RWPE2 (cell line): Measurements from ENCODE around the gene LARP4B.

Experiments used
- ATAC-seq: fragments of 200-7000 bp; cut with Tn5 transposase; 3 replicates; pipeline ENCODE4 v1.9.1; 2021; ENCODE audit warnings: low read depth
- DNase-seq: peaks from one replicate; pipeline ENCODE4 v3.0.0-alpha.2; 2020; ENCODE audit warnings: low spot score
- H3K27ac ChIP-seq: fragments of 450-650 bp; 2 replicates; pipeline ENCODE4 v1.5.1; 2017; ENCODE audit warnings: mild to moderate bottlenecking; ENCODE audit not compliant: poor library complexity, severe bottlenecking
- H3K27me3 ChIP-seq: fragments of 250-450 bp; sonication (Bioruptor Pico); 2 replicates; pipeline ENCODE4 v1.5.1; 2021; ENCODE audit warnings: mild to moderate bottlenecking, moderate library complexity; ENCODE audit not compliant: insufficient read depth, poor library complexity, severe bottlenecking
- H3K36me3 ChIP-seq: fragments of 250-450 bp; sonication (Bioruptor Pico); 2 replicates; pipeline ENCODE4 v1.5.1; 2020; ENCODE audit warnings: low read depth, mild to moderate bottlenecking, moderate library complexity
- H3K4me1 ChIP-seq: fragments of 250-450 bp; sonication (Bioruptor Pico); 2 replicates; pipeline ENCODE4 v1.5.1; 2021; ENCODE audit warnings: mild to moderate bottlenecking, moderate library complexity; ENCODE audit not compliant: insufficient read depth, poor library complexity, severe bottlenecking
- H3K4me3 ChIP-seq: fragments of 250-450 bp; sonication (Bioruptor Pico); 2 replicates; pipeline ENCODE4 v1.5.1; 2021; ENCODE audit warnings: mild to moderate bottlenecking, moderate library complexity; ENCODE audit not compliant: severe bottlenecking
- H3K9me3 ChIP-seq: fragments of 250-450 bp; sonication (Bioruptor Pico); 2 replicates; pipeline ENCODE4 v1.5.1; 2021; ENCODE audit warnings: mild to moderate bottlenecking, moderate library complexity; ENCODE audit not compliant: severe bottlenecking
- CTCF ChIP-seq: fragments of 450-650 bp; IDR thresholded peaks from one replicate; pipeline ENCODE4 v1.5.1; 2017; ENCODE audit warnings: mild to moderate bottlenecking, moderate library complexity; ENCODE audit not compliant: poor library complexity, severe bottlenecking

LARP4B gene

GRCh38 chr10:816091-816477 is 115.4 kb downstream of the LARP4B start:
- Histone ChIP-seq H3K36me3 (peaks cover 88% of the 10 kb centered on the region), H3K27me3 (no peaks in the 10 kb centered on the region), H3K4me1 (no peaks in the 10 kb centered on the region), H3K4me3 (no peak overlapping the region), H3K9me3 (no peaks in the 10 kb centered on the region), H3K27ac (no peak overlapping the region)
- DNase-seq, result no peak
- ATAC-seq, result no peak
- TF ChIP-seq CTCF, result no peak

- Histone ChIP-seq H3K27me3 (no peaks in the 10 kb centered on the region), H3K27ac (no peak overlapping the region), H3K4me3 (no peak overlapping the region), H3K9me3 (no peaks in the 10 kb centered on the region), H3K4me1 (no peaks in the 10 kb centered on the region), H3K36me3 (peaks cover 88% of the 10 kb centered on the region)
- no peak for TF ChIP-seq CTCF
- no peak for ATAC-seq
- DNase-seq, result no peak
These were observed 116.0 kb downstream of the LARP4B start for GRCh38 chr10:815338-816090.

DNA sequence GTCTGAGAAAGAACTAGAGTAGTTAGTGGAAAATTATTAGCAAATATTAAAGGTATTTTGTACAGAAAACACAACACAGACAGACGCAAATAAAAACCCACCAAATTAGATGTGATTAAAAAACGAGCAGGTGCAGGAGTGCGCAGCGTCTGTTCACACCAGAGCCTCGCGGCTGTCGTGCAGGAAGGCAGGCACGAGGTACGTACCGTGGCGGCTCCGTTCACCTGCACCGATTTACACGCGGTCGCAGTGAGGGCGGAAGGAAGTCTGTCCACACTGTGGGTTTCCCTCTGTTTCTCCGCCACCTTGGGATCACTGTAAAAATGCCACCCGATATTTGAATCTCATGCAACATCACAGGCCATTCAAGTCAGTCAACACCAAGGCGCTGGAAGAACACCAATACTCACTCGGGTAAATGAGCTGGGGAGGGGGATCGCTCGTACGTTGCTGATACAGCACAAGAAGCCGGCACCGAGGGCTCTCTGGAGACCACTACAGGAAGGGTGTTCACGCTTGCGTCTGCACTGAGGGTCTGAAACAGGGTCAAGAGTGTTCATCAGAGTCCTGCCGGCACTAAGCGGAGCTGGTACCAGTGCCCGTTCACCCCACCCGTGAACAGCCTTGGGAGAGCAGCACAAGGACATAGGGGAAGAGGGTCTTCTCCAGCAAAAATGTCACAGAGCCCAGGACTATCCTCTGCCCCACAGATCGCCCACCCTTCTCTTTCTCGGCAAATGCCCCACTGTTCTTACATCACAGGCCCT is 116.8 kb downstream of the LARP4B start:
- no peak for TF ChIP-seq CTCF
- peaks cover 92% of the 10 kb centered on the region for H3K36me3 ChIP-seq
- H3K9me3 ChIP-seq, result no peaks in the 10 kb centered on the region
- no peaks in the 10 kb centered on the region for H3K27me3 ChIP-seq
- H3K4me3 ChIP-seq, result no peak overlapping the region
- no peak overlapping the region for H3K27ac ChIP-seq
- ATAC-seq (no peak), DNase-seq (no peak)
- H3K4me1 ChIP-seq, result no peaks in the 10 kb centered on the region

- Histone ChIP-seq H3K36me3 (peaks cover 86% of the 10 kb centered on the region), H3K27me3 (no peaks in the 10 kb centered on the region)
These were observed 118.2 kb downstream of the LARP4B start for GRCh38 chr10:813286-813685.

More at GRCh38 chr10:813286-813685, 118.2 kb downstream of the LARP4B start:
- no peak for TF ChIP-seq CTCF
- no peak for DNase-seq
- no peak overlapping the region for H3K4me3 ChIP-seq
- no peaks in the 10 kb centered on the region for H3K9me3 ChIP-seq
- no peak for ATAC-seq
- H3K4me1 ChIP-seq, result no peaks in the 10 kb centered on the region
- H3K27ac ChIP-seq, result no peak overlapping the region
